Astrocyte of the cerebellum (primary cell): ENCODE measurements around the gene TRIM26.
"Not testable (repeated sequence)": the region's sequence is repeated elsewhere in the genome, so short reads cannot be mapped to it uniquely, and the experiment has no call there.

Source experiments
- DNase-seq: peaks from one replicate; pipeline ENCODE4 v3.0.0-alpha.2; 2011; ENCODE audit warnings: low read depth
- H3K4me3 ChIP-seq: 2 replicates; pipeline ENCODE4 v1.5.1; 2011; ENCODE audit warnings: mild to moderate bottlenecking, low read depth, low read length, moderate library complexity
- in situ Hi-C: cut with HindIII; loops from 2 replicates; pipeline ENCODE4 v1.10.0; 2017; ENCODE audit warnings: low sequenced_read_pairs
- TF ChIP-seq, protein P1 (sequence below): IDR thresholded peaks from 2 replicates; pipeline ENCODE4 v1.5.1; 2012; ENCODE audit warnings: low read length, low read depth, moderate library complexity, mild to moderate bottlenecking; ENCODE audit errors: missing control alignments

The TRIM26 gene

DNA sequence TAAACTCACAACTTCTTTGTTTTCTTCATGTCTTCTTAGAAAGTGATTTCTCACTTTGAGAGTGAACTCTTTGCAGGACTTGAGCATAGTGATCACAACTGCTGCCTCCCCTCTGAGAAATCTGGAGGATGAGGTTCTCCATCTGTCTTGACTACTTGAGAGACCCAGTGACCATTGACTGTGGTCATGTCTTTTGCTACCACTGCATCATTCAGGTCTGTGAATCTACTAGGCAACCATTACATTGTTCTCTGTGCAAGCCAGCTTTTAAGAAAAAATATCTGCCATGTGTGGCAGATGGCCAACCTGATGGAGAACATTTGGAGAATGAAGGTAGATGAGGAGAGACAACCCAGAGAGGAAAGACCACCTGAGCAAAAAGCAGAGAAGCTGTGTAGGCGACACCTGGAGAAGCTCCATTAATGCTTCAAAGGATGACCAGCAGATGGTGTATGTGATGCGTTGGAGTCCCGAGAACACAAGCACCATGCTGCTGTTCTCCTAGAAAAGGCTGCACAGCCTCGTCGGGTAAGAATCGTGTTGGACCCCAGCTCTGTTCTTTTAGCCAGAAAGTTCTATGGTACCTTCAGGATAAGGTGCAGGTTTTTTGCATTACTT lies 25.1 kb upstream of the TRIM26 start:
- in situ Hi-C loops: no loop called here
- TF ChIP-seq, protein P1, sequence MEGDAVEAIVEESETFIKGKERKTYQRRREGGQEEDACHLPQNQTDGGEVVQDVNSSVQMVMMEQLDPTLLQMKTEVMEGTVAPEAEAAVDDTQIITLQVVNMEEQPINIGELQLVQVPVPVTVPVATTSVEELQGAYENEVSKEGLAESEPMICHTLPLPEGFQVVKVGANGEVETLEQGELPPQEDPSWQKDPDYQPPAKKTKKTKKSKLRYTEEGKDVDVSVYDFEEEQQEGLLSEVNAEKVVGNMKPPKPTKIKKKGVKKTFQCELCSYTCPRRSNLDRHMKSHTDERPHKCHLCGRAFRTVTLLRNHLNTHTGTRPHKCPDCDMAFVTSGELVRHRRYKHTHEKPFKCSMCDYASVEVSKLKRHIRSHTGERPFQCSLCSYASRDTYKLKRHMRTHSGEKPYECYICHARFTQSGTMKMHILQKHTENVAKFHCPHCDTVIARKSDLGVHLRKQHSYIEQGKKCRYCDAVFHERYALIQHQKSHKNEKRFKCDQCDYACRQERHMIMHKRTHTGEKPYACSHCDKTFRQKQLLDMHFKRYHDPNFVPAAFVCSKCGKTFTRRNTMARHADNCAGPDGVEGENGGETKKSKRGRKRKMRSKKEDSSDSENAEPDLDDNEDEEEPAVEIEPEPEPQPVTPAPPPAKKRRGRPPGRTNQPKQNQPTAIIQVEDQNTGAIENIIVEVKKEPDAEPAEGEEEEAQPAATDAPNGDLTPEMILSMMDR: peak; percentile 37
- no peak overlapping the region for H3K4me3 ChIP-seq
- DNase-seq: no peak

DNA sequence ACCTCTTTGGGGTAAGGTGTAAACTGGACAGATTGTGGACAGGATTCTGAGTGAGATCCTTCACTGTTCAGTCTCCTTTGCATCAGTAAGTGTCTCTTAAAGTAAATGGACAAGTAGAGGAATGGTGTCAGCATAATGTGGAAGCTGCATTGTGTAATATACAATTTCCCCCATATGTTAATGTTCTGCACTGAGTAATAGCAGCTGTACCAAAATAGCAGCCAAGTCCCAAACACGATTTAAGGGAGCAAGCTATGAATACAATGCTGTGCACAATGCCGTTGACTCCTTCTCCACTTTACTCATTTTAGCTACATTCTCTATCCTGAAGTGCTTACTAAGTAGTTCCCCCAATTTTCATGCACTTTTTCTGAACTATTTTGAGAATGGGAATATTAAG lies 21.1 kb upstream of the TRIM26 start:
- in situ Hi-C loops: no loop called here
- no peak for DNase-seq

DNA sequence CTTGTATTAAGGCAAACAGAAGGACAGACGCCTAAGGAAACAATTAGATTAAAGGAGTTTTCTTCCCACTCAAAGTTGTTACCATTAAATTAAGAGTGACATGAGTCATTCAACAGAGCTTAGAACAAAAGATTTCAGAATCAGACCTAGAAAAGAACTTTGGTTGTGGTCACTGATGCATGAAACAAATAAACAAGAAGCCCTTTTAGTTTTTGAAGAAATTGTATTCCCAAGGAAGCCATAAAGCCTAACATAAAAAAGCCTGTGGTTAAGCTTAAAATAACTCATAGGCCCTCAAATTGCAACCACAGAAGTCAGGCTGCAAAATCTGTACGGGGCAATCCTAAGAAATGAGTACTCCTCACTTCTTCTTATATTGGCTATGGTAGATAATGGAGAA lies 17.9 kb upstream of the TRIM26 start:
- in situ Hi-C loops: no loop called here
- H3K4me3 ChIP-seq: no peak overlapping the region
- no peak for DNase-seq
- TF ChIP-seq, protein P1: no peak

More for the DNA sequence above, 21.1 kb upstream of the TRIM26 start:
- TF ChIP-seq, protein P1: no peak
- H3K4me3 ChIP-seq: no peak overlapping the region

DNA sequence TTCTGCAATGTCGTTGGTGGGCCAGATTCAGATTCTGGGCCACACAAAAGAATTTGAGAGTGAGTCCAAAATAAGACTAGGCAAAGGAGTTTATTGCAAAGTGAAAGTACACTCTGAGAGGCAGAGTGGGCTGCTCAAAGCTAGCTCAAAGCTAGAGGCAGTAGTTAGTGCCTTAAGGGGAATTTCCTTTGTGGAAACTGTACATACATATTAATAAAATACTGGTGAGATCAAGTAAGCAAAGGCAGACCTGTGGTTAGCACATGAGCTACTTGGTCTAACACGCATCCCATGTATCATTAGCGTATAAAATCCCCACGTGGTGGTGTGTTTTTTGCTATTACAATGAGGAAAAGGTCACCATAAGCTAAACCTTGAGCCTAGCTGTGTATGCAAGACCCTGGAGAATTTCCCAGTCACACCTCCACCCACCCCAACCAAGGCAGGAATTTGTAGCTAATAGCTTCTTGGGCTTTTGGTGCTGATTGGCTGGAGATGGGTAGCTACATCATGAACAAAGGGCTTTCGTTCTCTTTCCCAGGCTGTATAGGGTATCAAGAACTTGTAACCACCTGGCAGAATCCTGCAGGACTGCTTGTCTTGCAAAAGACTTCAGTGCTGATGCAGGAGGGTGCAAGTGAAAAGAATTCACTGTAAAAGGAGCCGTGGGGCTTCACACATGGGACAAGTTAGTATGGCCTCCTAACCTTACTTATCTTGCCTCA lies 14.7 kb upstream of the TRIM26 start:
- no peak overlapping the region for H3K4me3 ChIP-seq
- in situ Hi-C loops: no loop called here
- no peak for DNase-seq
- TF ChIP-seq, protein P1: no peak

DNA sequence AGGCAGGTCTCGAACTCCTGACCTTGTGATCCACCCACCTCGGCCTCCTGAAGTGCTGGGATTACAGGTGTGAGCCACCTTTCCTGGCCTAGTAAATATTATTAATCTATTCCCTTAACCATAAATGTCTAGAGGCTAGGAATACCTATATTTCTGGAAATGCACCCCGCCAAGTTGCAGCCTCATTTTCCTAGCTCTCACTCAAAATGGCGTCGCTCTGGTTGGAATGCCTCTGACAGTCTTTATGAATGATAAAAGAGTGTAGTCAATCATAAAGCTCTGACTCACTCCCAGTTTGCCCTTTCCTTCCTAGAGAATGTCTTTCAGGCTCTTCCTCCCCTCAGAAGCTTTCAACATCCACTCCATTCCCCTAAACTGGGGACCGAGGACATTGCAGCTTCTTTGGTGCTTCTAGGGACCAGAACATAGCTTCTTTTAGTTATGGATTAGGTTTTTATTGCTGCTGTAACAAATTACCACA lies 14.1 kb upstream of the TRIM26 start:
- DNase-seq: no peak
- TF ChIP-seq, protein P1: no peak
- in situ Hi-C loops: no loop called here
- H3K4me3 ChIP-seq: no peak overlapping the region

DNA sequence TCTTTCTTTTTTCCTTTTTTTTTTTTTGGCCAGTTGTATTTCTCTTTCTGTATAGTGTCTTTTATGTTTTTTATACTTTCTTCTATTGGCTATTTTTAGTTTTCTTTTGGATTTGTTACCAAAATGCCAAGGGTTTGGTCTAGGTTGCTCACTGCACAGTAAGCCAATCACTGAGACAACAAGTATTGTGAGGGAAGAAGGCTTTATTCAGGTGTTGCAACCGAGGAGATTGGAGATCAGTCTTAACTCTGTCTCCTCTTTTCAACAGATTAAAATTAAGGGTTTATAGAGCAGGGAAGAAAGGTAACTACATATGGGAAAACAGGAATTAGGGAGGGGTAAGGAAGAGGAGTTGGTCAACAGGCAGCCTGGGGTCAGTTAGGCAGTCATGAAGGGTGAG lies 10.1 kb upstream of the TRIM26 start:
- H3K4me3 ChIP-seq: no peak overlapping the region
- no peak for DNase-seq
- TF ChIP-seq, protein P1: no peak
- in situ Hi-C loops: no loop called here

DNA sequence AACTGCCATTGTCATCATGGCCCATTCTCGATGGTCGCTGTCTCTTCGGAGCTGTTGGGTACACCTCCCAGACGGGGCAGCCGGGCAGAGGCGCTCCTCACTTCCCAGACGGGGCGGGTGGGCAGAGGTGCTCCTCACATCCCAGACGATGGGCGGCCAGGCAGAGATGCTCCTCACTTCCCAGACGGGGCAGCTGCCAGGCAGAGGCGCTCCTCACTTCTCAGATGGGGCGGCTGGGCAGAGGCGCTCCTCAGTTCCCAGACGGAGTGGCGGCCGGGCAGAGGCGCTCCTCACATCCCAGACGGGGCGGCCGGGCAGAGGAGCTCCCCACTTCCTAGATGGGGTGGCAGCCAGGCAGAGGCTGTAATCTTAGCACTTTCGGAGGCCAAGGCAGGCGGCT lies 8.8 kb upstream of the TRIM26 start:
- DNase-seq, H3K4me3 ChIP-seq, in situ Hi-C loops: not testable (repeated sequence)

DNA sequence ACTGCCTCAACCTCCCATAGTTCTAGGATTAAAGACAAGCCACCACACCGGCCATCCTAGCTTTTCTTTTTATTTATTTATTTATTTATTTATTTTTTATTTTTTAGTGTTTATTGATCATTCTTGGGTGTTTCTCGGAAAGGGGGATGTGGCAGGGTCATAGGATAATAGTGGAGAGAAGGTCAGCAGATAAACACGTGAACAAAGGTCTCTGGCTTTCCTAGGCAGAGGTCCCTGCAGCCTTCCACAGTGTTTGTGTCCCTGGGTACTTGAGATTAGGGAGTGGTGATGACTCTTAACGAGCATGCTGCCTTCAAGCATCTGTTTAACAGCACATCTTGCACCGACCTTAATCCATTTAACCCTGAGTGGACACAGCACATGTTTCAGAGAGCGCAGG lies 8.2 kb upstream of the TRIM26 start:
- DNase-seq, H3K4me3 ChIP-seq, in situ Hi-C loops: not testable (repeated sequence)
